ENCODE data around the gene SLC33A1. TPM values are rescaled to one million over a fixed set of nuclear protein-coding genes. Genes with fewer than 3 reads are reported as not detected.

Gene SLC33A1
- total and polyA plus RNA-seq, 2 of the 8 experiments (the other 6 are each of a cell fraction or from before 2014, with no cell fraction given) = 15.6 to 24.2 TPM

DNA sequence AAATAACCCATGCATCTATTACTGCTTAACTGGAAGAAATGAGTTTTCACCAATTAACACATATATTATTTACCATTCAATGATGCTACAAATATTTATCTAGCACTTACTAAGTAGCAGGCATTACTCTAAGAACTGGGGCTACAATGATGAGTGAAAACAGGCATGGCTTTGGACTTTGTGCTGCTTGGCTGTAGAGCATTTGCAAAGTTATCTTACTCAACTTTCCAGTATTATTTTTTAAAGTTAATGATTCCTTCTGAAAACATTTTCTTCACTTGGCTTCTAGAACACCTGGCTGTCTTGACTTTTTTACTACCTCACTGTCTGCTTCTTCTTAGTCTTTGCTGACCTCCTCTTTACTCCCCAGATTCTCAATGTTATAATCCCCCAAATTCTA, 49.9 kb downstream of the SLC33A1 start:
- no peak overlapping the region for H3K9ac ChIP-seq (replicated peaks in 1 of 4; ENCODE audit: extremely low read depth in 1 of 4, low read depth in 3 of 4, low read length in 3 of 4)
- peaks cover 0 to 2% (median 1%) of the 10 kb centered on the region in 4 experiments; a peak in 3 of 7 replicates for H3K4me1 ChIP-seq (replicated peaks in 1 of 4; ENCODE audit: control insufficient read depth in 3 of 4, insufficient read depth in 4 of 4, low read length in 3 of 4)
- no peak overlapping the region for H4K91ac ChIP-seq (replicated peaks; ENCODE audit: insufficient read length, low read length)
- H3K18ac ChIP-seq (ENCODE audit: extremely low read depth, low read length) = no peak overlapping the region
- no peak for TF ChIP-seq CTBP2 (IDR thresholded peaks at IDR 0.05; ENCODE audit: borderline replicate concordance, insufficient read depth, insufficient read length, low read length)
- TF ChIP-seq, protein P1, sequence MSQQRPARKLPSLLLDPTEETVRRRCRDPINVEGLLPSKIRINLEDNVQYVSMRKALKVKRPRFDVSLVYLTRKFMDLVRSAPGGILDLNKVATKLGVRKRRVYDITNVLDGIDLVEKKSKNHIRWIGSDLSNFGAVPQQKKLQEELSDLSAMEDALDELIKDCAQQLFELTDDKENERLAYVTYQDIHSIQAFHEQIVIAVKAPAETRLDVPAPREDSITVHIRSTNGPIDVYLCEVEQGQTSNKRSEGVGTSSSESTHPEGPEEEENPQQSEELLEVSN (IDR thresholded peaks at IDR 0.05) = no peak
- H3K4ac ChIP-seq (replicated peaks; ENCODE audit: insufficient read length, low read depth, low read length) = no peak overlapping the region
- DNase-seq (ENCODE audit: low read depth in 1 of 2, low spot score in 2 of 2) (no peak), FAIRE-seq (no peak)
- no peak overlapping the region for H2BK20ac ChIP-seq (ENCODE audit: low read length)
- H2AK5ac ChIP-seq (ENCODE audit: low read depth, low read length) = no peak overlapping the region
- H4K5ac ChIP-seq (ENCODE audit: insufficient read length, low read depth, low read length) = no peak overlapping the region
- no peaks in the 10 kb centered on the region for H3K79me1 ChIP-seq (ENCODE audit: low read depth, low read length)
- H4K20me1 ChIP-seq (replicated peaks in 1 of 2; ENCODE audit: control insufficient read depth in 1 of 2, insufficient read depth in 2 of 2, low read length in 2 of 2) = no peaks in the 10 kb centered on the region
- ChIA-PET POLR2A (ENCODE audit: partially characterized antibody) (interaction anchor here (1.1 kb wide), 1 partner anchor 201 kb away, joined by 3 read pairs; no protein-coding TSS in a partner anchor), CTCF (ENCODE audit: partially characterized antibody) (no interaction called here)
- no peak overlapping the region for H2BK120ac ChIP-seq (replicated peaks; ENCODE audit: low read depth, low read length)
- no peak overlapping the region for H3K4me3 ChIP-seq (ENCODE audit: extremely low read depth in 1 of 4, insufficient read depth in 2 of 4, low read depth in 3 of 4, low read length in 4 of 4)
- no peak overlapping the region for H3K14ac ChIP-seq (ENCODE audit: insufficient read length)
- H3K56ac ChIP-seq (replicated peaks; ENCODE audit: insufficient read length, low read depth, low read length) = no peak overlapping the region
- H3K23me2 ChIP-seq (ENCODE audit: low read depth, low read length) = no peaks in the 10 kb centered on the region
- no peak overlapping the region for H3K23ac ChIP-seq (ENCODE audit: insufficient read length)
- no peak overlapping the region for H2BK12ac ChIP-seq (ENCODE audit: low read depth, low read length)
- H2BK15ac ChIP-seq (ENCODE audit: low read length) = no peak overlapping the region
- no peaks in the 10 kb centered on the region for H3K9me3 ChIP-seq (ENCODE audit: insufficient read depth in 2 of 2, low read depth in 1 of 2, low read length in 1 of 2)
- H2BK5ac ChIP-seq (ENCODE audit: low read depth, low read length) = no peak overlapping the region
- no peak overlapping the region for H3K4me2 ChIP-seq (ENCODE audit: insufficient read depth in 1 of 2, low read depth in 2 of 2, low read length in 2 of 2)
- H3K36me3 ChIP-seq (ENCODE audit: control insufficient read depth in 2 of 4, insufficient read depth in 4 of 4, low read length in 3 of 4) = no peaks in the 10 kb centered on the region
- H3K27me3 ChIP-seq (replicated peaks in 1 of 4; ENCODE audit: control insufficient read depth in 3 of 4, extremely low read depth in 1 of 4, insufficient read depth in 3 of 4, low read length in 3 of 4) = no peaks in the 10 kb centered on the region
- no peak overlapping the region for H3K27ac ChIP-seq (ENCODE audit: low read depth, low read length)
- H4K8ac ChIP-seq (ENCODE audit: extremely low read depth, insufficient read depth, low read length) = no peak overlapping the region
- no peak overlapping the region for H2AFZ ChIP-seq (ENCODE audit: low read length)
- no peaks in the 10 kb centered on the region for H3K79me2 ChIP-seq (ENCODE audit: control insufficient read depth in 1 of 2, insufficient read depth in 2 of 2, low read length in 2 of 2)
